ENCODE measurements around the gene RAPGEF4. TPM values are rescaled to one million over a fixed set of nuclear protein-coding genes. Genes with fewer than 3 reads are reported as not detected.

The RAPGEF4 gene
- total and polyA plus RNA-seq, 2 of the 4 experiments (the other 2 are of a cell fraction): 1.7 to 3.2 TPM

- no peak overlapping the region for H3K4me3 ChIP-seq (ENCODE audit: insufficient read depth, low read depth, low read length)
- H2BK15ac ChIP-seq (ENCODE audit: low read depth, low read length): no peak overlapping the region
- BruUV-seq (replicated peaks): no TSS peak
- WGBS, 2 experiments (ENCODE audit: extremely low coverage in 2 of 2, insufficient read length in 1 of 2): no CpG with 5 or more reads among the region's 2 CpGs
- no peak overlapping the region for H2AK5ac ChIP-seq (ENCODE audit: low read depth, low read length)
- H3K14ac ChIP-seq (replicated peaks; ENCODE audit: low read depth, low read length): no peak overlapping the region
- no peak overlapping the region for H4K91ac ChIP-seq (ENCODE audit: insufficient read depth, low read depth, low read length)
- no peak overlapping the region for H3K4ac ChIP-seq (ENCODE audit: low read depth, low read length)
- no peak overlapping the region for H2AK9ac ChIP-seq (replicated peaks; ENCODE audit: low read depth, low read length, poor library complexity)
- H3K4me2 ChIP-seq (ENCODE audit: low read depth, low read length): no peak overlapping the region
- H3K9me3 ChIP-seq (ENCODE audit: control insufficient read depth, insufficient read depth, low read length): no peaks in the 10 kb centered on the region
- H3K79me1 ChIP-seq (ENCODE audit: low read depth in 1 of 2, low read length in 2 of 2): no peaks in the 10 kb centered on the region
- no peak overlapping the region for H3K9ac ChIP-seq (ENCODE audit: low read depth, low read length)
- ChIA-PET POLR2A (ENCODE audit: unreplicated experiment) (no interaction called here), CTCF (interaction anchor here (0.5 to 2.1 kb wide), 3 partner anchors 10 to 289 kb away, joined by 3 to 9 read pairs (median 5); no protein-coding TSS in a partner anchor)
- dilution Hi-C loops (cut with HindIII; ENCODE audit: low sequenced_read_pairs, unreplicated experiment) (no loop called here), intact Hi-C loops (cut with micrococcal nuclease) (loop anchor here (5.0 kb wide), 1 partner anchor 40 kb away; no protein-coding TSS in a partner anchor), in situ Hi-C loops (cut with MboI; ENCODE audit: low sequenced_read_pairs) (no loop called here)
- H3K27ac ChIP-seq (ENCODE audit: insufficient read depth, low read length): no peak overlapping the region
- H4K8ac ChIP-seq (ENCODE audit: low read depth in 2 of 2, low read length in 2 of 2): no peak overlapping the region
- DNase-seq: no peak
- H3K36me3 ChIP-seq (ENCODE audit: control insufficient read depth, insufficient read depth, low read length): no peaks in the 10 kb centered on the region; the same call in 1 of the 2 replicates
- H3K18ac ChIP-seq (ENCODE audit: low read depth, low read length): no peak overlapping the region
- no peak overlapping the region for H2BK5ac ChIP-seq (ENCODE audit: low read depth, low read length, poor library complexity, severe bottlenecking)
- H2AFZ ChIP-seq (replicated peaks; ENCODE audit: low read length, poor library complexity): no peak overlapping the region
- peaks cover 3% of the 10 kb centered on the region; the same call in 1 of the 2 replicates for H3K9me1 ChIP-seq (ENCODE audit: insufficient read depth, low read length)
- ATAC-seq (ENCODE audit: low read depth): no peak
- TF ChIP-seq NFE2L2 (IDR thresholded peaks at IDR 0.05; ENCODE audit: low read depth, low read length) (no peak), CTCF (conservative IDR thresholded peaks at IDR 0.05; ENCODE audit: low read depth, low read length) (no peak), POLR2A (IDR thresholded peaks at IDR 0.05; ENCODE audit: low read depth, low read length) (no peak), RAD21 (IDR thresholded peaks at IDR 0.05; ENCODE audit: low read length) (no peak), BHLHE40 (IDR thresholded peaks at IDR 0.05; ENCODE audit: low read depth, low read length) (no peak), MXI1 (IDR thresholded peaks at IDR 0.05; ENCODE audit: borderline replicate concordance, low read depth, low read length) (no peak), RFX5 (IDR thresholded peaks at IDR 0.05; ENCODE audit: low read depth, low read length) (no peak), CEBPB (IDR thresholded peaks at IDR 0.05; ENCODE audit: low read depth, low read length) (no peak), CHD1 (IDR thresholded peaks at IDR 0.05; ENCODE audit: low read depth, low read length) (no peak), USF2 (IDR thresholded peaks at IDR 0.05; ENCODE audit: low read depth, low read length) (no peak), RCOR1 (IDR thresholded peaks at IDR 0.05; ENCODE audit: insufficient replicate concordance, low read length) (no peak)
- no peak overlapping the region for H3K23ac ChIP-seq (ENCODE audit: low read depth, low read length)
- no peaks in the 10 kb centered on the region for H3K27me3 ChIP-seq (ENCODE audit: control insufficient read depth, insufficient read depth, low read length)
- no peak overlapping the region for H2BK20ac ChIP-seq (ENCODE audit: low read depth, low read length)
- H2BK120ac ChIP-seq (ENCODE audit: low read depth, low read length): no peak overlapping the region
- no peaks in the 10 kb centered on the region for H4K20me1 ChIP-seq (ENCODE audit: insufficient read depth, low read length)
- H4K5ac ChIP-seq (ENCODE audit: low read depth, low read length): no peak overlapping the region
- no peak overlapping the region for H3K56ac ChIP-seq (ENCODE audit: extremely low read depth, insufficient read depth, low read length)
- H3K4me1 ChIP-seq (ENCODE audit: control insufficient read depth, insufficient read depth, low read length): peaks cover 6% of the 10 kb centered on the region; the same call in 1 of the 2 replicates
Observed at GRCh38 chr2:172922306-172922705, 186.7 kb downstream of the RAPGEF4 start.

Measured in IMR-90 (cell line).